ENCODE data around the gene SLC31A1.

The SLC31A1 gene

GRCh38 chr9:113274474-113275156 is 53.3 kb downstream of the SLC31A1 start:
- Histone ChIP-seq H3K79me2 (ENCODE audit: control insufficient read depth, low read length) (peaks cover 59% of the 10 kb centered on the region), H3K27ac (ENCODE audit: low read depth, low read length) (peak overlapping the region; percentile 44)
- TF ChIP-seq CTCF (IDR thresholded peaks at IDR 0.05; ENCODE audit: low read depth, low read length, poor library complexity, severe bottlenecking), result peak; percentile 71
- no peak for TF ChIP-seq EZH2phosphoT487 (IDR thresholded peaks at IDR 0.05; ENCODE audit: borderline replicate concordance, low read length)

GRCh38 chr9:113275157-113276131 is 54.1 kb downstream of the SLC31A1 start, which contains the start of the genes CDC26 and PRPF4:
Gene CDC26, minus strand, starts transcription at chr9:113275572. Its CDS starts 3,065 bp downstream, at chr9:113272507.
Gene PRPF4, plus strand, starts transcription at chr9:113275658. Its CDS starts 86 bp downstream, at chr9:113275744.
- H3K4me1 ChIP-seq (ENCODE audit: control insufficient read depth, low read length), result peaks cover 18% of the 10 kb centered on the region

More at GRCh38 chr9:113274474-113275156, 53.3 kb downstream of the SLC31A1 start:
- Histone ChIP-seq H3K4me2 (ENCODE audit: low read length) (peak overlapping the region; percentile 78), H3F3A (ENCODE audit: control insufficient read depth, insufficient read depth) (peaks cover 3% of the 10 kb centered on the region; the same call in 1 of the 2 replicates), H4K20me1 (ENCODE audit: control insufficient read depth, insufficient read depth, low read depth, low read length) (no peaks in the 10 kb centered on the region), H3K4me3 (ENCODE audit: low read length) (peak overlapping the region; percentile 95), H3K4me1 (ENCODE audit: control insufficient read depth, low read length) (peaks cover 18% of the 10 kb centered on the region), H3K36me3 (ENCODE audit: control insufficient read depth, low read length) (peaks cover 73% of the 10 kb centered on the region), H3K27me3 (ENCODE audit: control insufficient read depth, low read length) (no peaks in the 10 kb centered on the region), H3K9me3 (ENCODE audit: control insufficient read depth, insufficient read depth, low read length) (no peaks in the 10 kb centered on the region), H3K9me2 (replicated peaks; ENCODE audit: control insufficient read depth, low read length) (no peaks in the 10 kb centered on the region)

GRCh38 chr9:113278840-113279239 is 57.5 kb downstream of the SLC31A1 start:
- Histone ChIP-seq H3K9me2 (replicated peaks; ENCODE audit: control insufficient read depth, low read length) (no peaks in the 10 kb centered on the region), H3K27ac (ENCODE audit: low read depth, low read length) (no peak overlapping the region), H3K4me3 (ENCODE audit: low read length) (no peak overlapping the region), H3K27me3 (ENCODE audit: control insufficient read depth, low read length) (no peaks in the 10 kb centered on the region), H3K79me2 (ENCODE audit: control insufficient read depth, low read length) (peaks cover 60% of the 10 kb centered on the region), H3F3A (ENCODE audit: control insufficient read depth, insufficient read depth) (peaks cover 3% of the 10 kb centered on the region; the same call in 1 of the 2 replicates), H3K4me1 (ENCODE audit: control insufficient read depth, low read length) (peaks cover 16% of the 10 kb centered on the region), H4K20me1 (ENCODE audit: control insufficient read depth, insufficient read depth, low read depth, low read length) (no peaks in the 10 kb centered on the region), H3K36me3 (ENCODE audit: control insufficient read depth, low read length) (peaks cover 78% of the 10 kb centered on the region), H3K9me3 (ENCODE audit: control insufficient read depth, insufficient read depth, low read length) (no peaks in the 10 kb centered on the region), H3K4me2 (ENCODE audit: low read length) (no peak overlapping the region)
- TF ChIP-seq CTCF (IDR thresholded peaks at IDR 0.05; ENCODE audit: low read depth, low read length, poor library complexity, severe bottlenecking) (no peak), EZH2phosphoT487 (IDR thresholded peaks at IDR 0.05; ENCODE audit: borderline replicate concordance, low read length) (no peak)

More at GRCh38 chr9:113275157-113276131, 54.1 kb downstream of the SLC31A1 start, which contains the start of the genes CDC26 and PRPF4:
- no peaks in the 10 kb centered on the region for H3K27me3 ChIP-seq (ENCODE audit: control insufficient read depth, low read length)
- no peaks in the 10 kb centered on the region for H3K9me2 ChIP-seq (replicated peaks; ENCODE audit: control insufficient read depth, low read length)
- H3K4me3 ChIP-seq (ENCODE audit: low read length), result peak within 1 kb of the TSS; percentile 95
- peaks cover 65% of the 10 kb centered on the region for H3K79me2 ChIP-seq (ENCODE audit: control insufficient read depth, low read length)
- H3F3A ChIP-seq (ENCODE audit: control insufficient read depth, insufficient read depth), result peaks cover 3% of the 10 kb centered on the region; the same call in 1 of the 2 replicates
- peaks cover 75% of the 10 kb centered on the region for H3K36me3 ChIP-seq (ENCODE audit: control insufficient read depth, low read length)
- H4K20me1 ChIP-seq (ENCODE audit: control insufficient read depth, insufficient read depth, low read depth, low read length), result no peaks in the 10 kb centered on the region
- peak within 1 kb of the TSS; percentile 78 for H3K4me2 ChIP-seq (ENCODE audit: low read length)
- TF ChIP-seq CTCF (IDR thresholded peaks at IDR 0.05; ENCODE audit: low read depth, low read length, poor library complexity, severe bottlenecking) (no peak), EZH2phosphoT487 (IDR thresholded peaks at IDR 0.05; ENCODE audit: borderline replicate concordance, low read length) (no peak)
- H3K9me3 ChIP-seq (ENCODE audit: control insufficient read depth, insufficient read depth, low read length), result no peaks in the 10 kb centered on the region
- peak within 1 kb of the TSS; percentile 44 for H3K27ac ChIP-seq (ENCODE audit: low read depth, low read length)

Measured in DOHH2 (cell line).